IMR-90 (cell line): ENCODE results near the gene FARS2. TPM values are rescaled to one million over a fixed set of nuclear protein-coding genes. Genes with fewer than 3 reads are reported as not detected.

ENCODE experiments used
- ATAC-seq: fragments of 200-7000 bp; cut with Tn5 transposase; 2 replicates; pipeline ENCODE4 v1.9.1; 2020; ENCODE audit warnings: low read depth, mild to moderate bottlenecking, moderate library complexity
- BruUV-seq: library from RNA; stranded (reverse); fragments of 400-500 nt; replicated peaks from 2 replicates; lab custom pipeline; 2021; lab: Mats Ljungman, UMichigan
- CTCF ChIA-PET: fragments of 300-600 bp; formaldehyde crosslinking; extraction: SDS; loops from one replicate; lab custom pipeline; 2021; ENCODE audit warnings: antibody characterized with exemption; lab: Yijun Ruan, JAX
- POLR2A ChIA-PET: fragments of 300-600 bp; sonication (Branson Sonifier 250); formaldehyde crosslinking; loops from one replicate; lab custom pipeline; 2022; ENCODE audit warnings: antibody characterized with exemption; ENCODE audit not compliant: unreplicated experiment; lab: Charles Lee
- DNase-seq: peaks from one replicate; pipeline ENCODE4 v3.0.0; 2013
- H2AFZ ChIP-seq: replicated peaks from 2 replicates; pipeline ENCODE3; 2013; ENCODE audit warnings: low read length, mild to moderate bottlenecking; ENCODE audit not compliant: poor library complexity
- H2AK5ac ChIP-seq: 2 replicates; pipeline ENCODE4 v1.6.1; 2013; ENCODE audit warnings: low read depth, low read length, inconsistent platforms
- H2AK9ac ChIP-seq: replicated peaks from 2 replicates; pipeline ENCODE3; 2013; ENCODE audit warnings: mild to moderate bottlenecking, low read depth, low read length, moderate library complexity; ENCODE audit not compliant: poor library complexity
- H2BK120ac ChIP-seq: 2 replicates; pipeline ENCODE4 v1.6.1; 2013; ENCODE audit warnings: low read depth, low read length, inconsistent platforms
- H2BK15ac ChIP-seq: 3 replicates; pipeline ENCODE4 v1.6.1; 2013; ENCODE audit warnings: low read depth, low read length, inconsistent platforms
- H2BK20ac ChIP-seq: 2 replicates; pipeline ENCODE4 v1.6.1; 2013; ENCODE audit warnings: low read depth, mild to moderate bottlenecking, inconsistent platforms, low read length, moderate library complexity
- H2BK5ac ChIP-seq: 2 replicates; pipeline ENCODE4 v1.6.1; 2013; ENCODE audit warnings: mild to moderate bottlenecking, low read depth, low read length, inconsistent platforms; ENCODE audit not compliant: poor library complexity, severe bottlenecking
- H3K14ac ChIP-seq: replicated peaks from 2 replicates; pipeline ENCODE4 v1.6.1; 2013; ENCODE audit warnings: low read depth, low read length, inconsistent platforms
- H3K18ac ChIP-seq: 2 replicates; pipeline ENCODE4 v1.6.1; 2013; ENCODE audit warnings: low read depth, low read length, control low read depth
- H3K23ac ChIP-seq: 2 replicates; pipeline ENCODE4 v1.6.1; 2013; ENCODE audit warnings: low read depth, low read length, inconsistent platforms
- H3K27ac ChIP-seq: 2 replicates; pipeline ENCODE4 v1.5.1; 2013; ENCODE audit warnings: mild to moderate bottlenecking, control low read depth, low read length; ENCODE audit not compliant: insufficient read depth
- H3K27me3 ChIP-seq: 2 replicates; pipeline ENCODE4 v1.6.1; 2013; ENCODE audit warnings: low read length; ENCODE audit not compliant: control insufficient read depth, insufficient read depth
- H3K36me3 ChIP-seq: 2 replicates; pipeline ENCODE4 v1.6.1; 2013; ENCODE audit warnings: low read length, mixed read lengths; ENCODE audit not compliant: control insufficient read depth, insufficient read depth
- H3K4ac ChIP-seq: 2 replicates; pipeline ENCODE4 v1.6.1; 2013; ENCODE audit warnings: low read depth, low read length, inconsistent platforms
- H3K4me1 ChIP-seq: 2 replicates; pipeline ENCODE4 v1.6.1; 2013; ENCODE audit warnings: low read length, mixed read lengths; ENCODE audit not compliant: control insufficient read depth, insufficient read depth
- H3K4me2 ChIP-seq: 2 replicates; pipeline ENCODE4 v1.6.1; 2013; ENCODE audit warnings: low read depth, mild to moderate bottlenecking, control low read depth, low read length, moderate library complexity
- H3K4me3 ChIP-seq: 2 replicates; pipeline ENCODE4 v1.5.1; 2013; ENCODE audit warnings: low read depth, mild to moderate bottlenecking, control low read depth, low read length, moderate library complexity; ENCODE audit not compliant: insufficient read depth
- H3K56ac ChIP-seq: 2 replicates; pipeline ENCODE4 v1.6.1; 2013; ENCODE audit warnings: low read length, inconsistent platforms; ENCODE audit not compliant: insufficient read depth; ENCODE audit errors: extremely low read depth
- H3K79me1 ChIP-seq, 2 experiments: 2 replicates each; pipeline ENCODE4 v1.6.1; 2013; ENCODE audit warnings: low read length in 2 of 2, inconsistent platforms in 1 of 2, low read depth in 1 of 2
- H3K9ac ChIP-seq: 2 replicates; pipeline ENCODE4 v1.6.1; 2013; ENCODE audit warnings: low read depth, low read length, control low read depth
- H3K9me1 ChIP-seq: 2 replicates; pipeline ENCODE4 v1.6.1; 2013; ENCODE audit warnings: low read length, inconsistent platforms; ENCODE audit not compliant: insufficient read depth
- H3K9me3 ChIP-seq: 2 replicates; pipeline ENCODE4 v1.6.1; 2013; ENCODE audit warnings: low read length; ENCODE audit not compliant: control insufficient read depth, insufficient read depth
- H4K20me1 ChIP-seq: 2 replicates; pipeline ENCODE4 v1.6.1; 2013; ENCODE audit warnings: low read length, inconsistent platforms; ENCODE audit not compliant: insufficient read depth
- H4K5ac ChIP-seq: 2 replicates; pipeline ENCODE4 v1.6.1; 2013; ENCODE audit warnings: mild to moderate bottlenecking, low read depth, low read length, control low read depth
- H4K8ac ChIP-seq, 2 experiments: 2 replicates each; pipeline ENCODE4 v1.6.1; 2013; ENCODE audit warnings: low read depth in 2 of 2, low read length in 2 of 2, control low read depth in 1 of 2, inconsistent platforms in 1 of 2
- H4K91ac ChIP-seq: 2 replicates; pipeline ENCODE4 v1.6.1; 2013; ENCODE audit warnings: low read depth, low read length, inconsistent platforms; ENCODE audit not compliant: insufficient read depth
- CEBPB ChIP-seq: IDR thresholded peaks from 2 replicates; pipeline ENCODE4 v1.6.1; 2012; ENCODE audit warnings: low read depth, low read length, improper control_type of control experiment
- WGBS, 2 experiments: methylation state at CpG; one replicate each; pipeline versions ENCODE4 v1.1.5 to v1.1.7; 2013; ENCODE audit warnings: missing lambda C conversion rate in 2 of 2; ENCODE audit not compliant: insufficient read length in 1 of 2; ENCODE audit errors: extremely low coverage in 2 of 2; 5-methylcytosine and 5-hydroxymethylcytosine counted together
- dilution Hi-C: fragments of 300-500 bp; cut with HindIII; formaldehyde crosslinking; loops from one replicate; pipeline ENCODE4 v1.14.3; 2018; ENCODE audit warnings: low sequenced_read_pairs; ENCODE audit not compliant: unreplicated experiment
- in situ Hi-C: fragments of 300-500 bp; cut with MboI; formaldehyde crosslinking; loops from 3 replicates; pipeline ENCODE4 v1.14.3; 2019; ENCODE audit warnings: low sequenced_read_pairs, inconsistent platforms, mixed read lengths
- intact Hi-C: fragments of 100-400 bp; cut with micrococcal nuclease; formaldehyde crosslinking; loops from 2 replicates; pipeline ENCODE4 v1.10.0; 2022
- polyA plus RNA-seq, 3 experiments: library from polyadenylated mRNA; depleted of rRNA; stranded (reverse); fragments of >200 nt; gene quantifications; 2 replicates each; pipeline ENCODE4 v1.2.3, GENCODE V29; 2012; ENCODE audit warnings: low replicate concordance in 1 of 3
- total RNA-seq: library from RNA; depleted of rRNA; stranded (reverse); fragments of >200 nt; gene quantifications from 2 replicates; pipeline ENCODE4 v1.2.3, GENCODE V29; 2012

The FARS2 gene
- total and polyA plus RNA-seq, 2 of the 4 experiments (the other 2 are of a cell fraction) = 12.1 to 28.9 TPM

DNA sequence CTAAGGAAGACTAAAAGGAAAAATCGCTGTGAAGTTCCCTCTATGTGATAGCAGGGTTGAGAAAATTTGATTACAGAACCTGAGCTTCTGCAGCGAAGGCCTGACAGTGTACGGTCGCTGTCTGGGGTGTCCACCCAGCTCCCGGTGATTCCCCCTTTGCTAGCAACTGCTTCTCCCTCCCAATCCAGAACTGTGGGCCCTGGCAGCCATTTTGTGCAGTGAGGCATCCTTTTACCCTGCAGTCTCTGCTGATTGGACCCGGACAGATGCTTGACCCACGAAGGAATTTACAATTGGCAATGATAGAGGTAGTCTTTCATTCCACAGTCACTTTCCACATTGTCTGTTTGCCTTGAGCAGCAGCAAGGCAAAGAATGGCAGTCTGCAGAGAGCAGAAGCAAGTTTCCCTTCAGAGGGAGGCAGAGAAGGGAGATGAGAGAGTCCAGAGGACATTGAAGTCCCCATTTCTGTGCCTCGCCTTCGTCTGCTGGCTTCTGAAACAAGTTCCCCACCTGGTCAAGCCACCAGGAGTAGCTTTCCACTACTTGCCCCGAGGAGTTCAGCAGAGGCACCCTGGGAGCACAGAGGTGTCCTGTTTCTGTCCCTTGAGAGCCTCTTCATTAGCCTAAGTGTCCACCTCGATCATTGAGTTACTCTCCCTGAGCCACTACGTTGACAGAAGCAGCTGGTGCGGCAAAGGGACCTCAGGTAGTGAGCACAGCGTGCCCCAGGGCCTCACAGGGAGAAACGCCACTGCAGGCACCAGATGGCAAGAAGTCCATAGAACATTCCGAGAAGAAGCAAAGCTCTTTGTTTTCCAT, 375.1 kb downstream of the FARS2 start:
- intact Hi-C loops (no loop called here), dilution Hi-C loops (no loop called here), in situ Hi-C loops (no loop called here)
- DNase-seq (no peak), ATAC-seq (no peak)
- Histone ChIP-seq H4K91ac (no peak overlapping the region), H3K36me3 (no peaks in the 10 kb centered on the region), H3K4ac (no peak overlapping the region), H3K9me3 (peaks cover 9% of the 10 kb centered on the region; the same call in 1 of the 2 replicates), H2BK120ac (no peak overlapping the region), H2AK5ac (no peak overlapping the region), H3K4me1 (no peaks in the 10 kb centered on the region), H4K5ac (no peak overlapping the region), H3K27ac (no peak overlapping the region), H2BK5ac (no peak overlapping the region), H3K79me1 (no peaks in the 10 kb centered on the region), H3K9ac (no peak overlapping the region), H3K4me3 (no peak overlapping the region), H3K56ac (no peak overlapping the region), H2AK9ac (no peak overlapping the region), H3K27me3 (no peaks in the 10 kb centered on the region), H3K9me1 (no peaks in the 10 kb centered on the region), H4K20me1 (no peaks in the 10 kb centered on the region), H2BK20ac (no peak overlapping the region), H3K18ac (no peak overlapping the region), H2BK15ac (no peak overlapping the region), H3K4me2 (no peak overlapping the region), H3K23ac (no peak overlapping the region), H3K14ac (no peak overlapping the region), H4K8ac (no peak overlapping the region), H2AFZ (no peak overlapping the region)
- TF ChIP-seq CEBPB = no peak
- POLR2A ChIA-PET = no interaction called here
- WGBS, 2 experiments = 80% methylated on average over 2 of the region's 16 CpGs; no CpG with 5 or more reads in 1 of the 2 experiments
- CTCF ChIA-PET = no interaction called here
- no TSS peak for BruUV-seq
